GM12875 (cell line): ENCODE measurements around the gene SH2D1B.

Source experiments
- H3K4me3 ChIP-seq: one replicate; pipeline ENCODE4 v1.5.1; 2011; ENCODE audit warnings: low read depth, low read length, control low read depth
- TF ChIP-seq, protein P1 (sequence below): IDR thresholded peaks from 2 replicates; pipeline ENCODE4 v1.5.1; 2011; ENCODE audit warnings: low read depth, mild to moderate bottlenecking, control low read depth, inconsistent platforms, low read length, moderate library complexity, borderline replicate concordance; ENCODE audit not compliant: insufficient read depth

Gene SH2D1B

DNA sequence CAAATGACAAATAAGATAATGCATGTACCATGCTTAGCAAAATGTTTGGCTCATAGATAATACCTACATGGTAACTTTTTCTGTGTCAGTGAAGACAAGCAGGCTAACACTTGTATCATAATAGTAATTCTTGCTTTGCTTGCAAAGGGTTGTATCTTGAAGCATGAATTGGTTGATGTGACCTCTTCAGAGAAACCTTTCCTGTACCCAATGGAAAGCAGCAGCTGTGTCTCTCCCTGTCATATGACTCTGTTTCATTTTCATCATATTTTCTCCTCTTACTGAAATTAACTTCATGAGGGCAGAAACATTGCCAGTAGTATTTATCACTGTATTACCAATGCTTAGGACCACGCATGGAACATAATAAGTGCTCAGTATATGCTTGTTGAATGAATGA lies 4.4 kb downstream of the SH2D1B start:
- TF ChIP-seq, protein P1, sequence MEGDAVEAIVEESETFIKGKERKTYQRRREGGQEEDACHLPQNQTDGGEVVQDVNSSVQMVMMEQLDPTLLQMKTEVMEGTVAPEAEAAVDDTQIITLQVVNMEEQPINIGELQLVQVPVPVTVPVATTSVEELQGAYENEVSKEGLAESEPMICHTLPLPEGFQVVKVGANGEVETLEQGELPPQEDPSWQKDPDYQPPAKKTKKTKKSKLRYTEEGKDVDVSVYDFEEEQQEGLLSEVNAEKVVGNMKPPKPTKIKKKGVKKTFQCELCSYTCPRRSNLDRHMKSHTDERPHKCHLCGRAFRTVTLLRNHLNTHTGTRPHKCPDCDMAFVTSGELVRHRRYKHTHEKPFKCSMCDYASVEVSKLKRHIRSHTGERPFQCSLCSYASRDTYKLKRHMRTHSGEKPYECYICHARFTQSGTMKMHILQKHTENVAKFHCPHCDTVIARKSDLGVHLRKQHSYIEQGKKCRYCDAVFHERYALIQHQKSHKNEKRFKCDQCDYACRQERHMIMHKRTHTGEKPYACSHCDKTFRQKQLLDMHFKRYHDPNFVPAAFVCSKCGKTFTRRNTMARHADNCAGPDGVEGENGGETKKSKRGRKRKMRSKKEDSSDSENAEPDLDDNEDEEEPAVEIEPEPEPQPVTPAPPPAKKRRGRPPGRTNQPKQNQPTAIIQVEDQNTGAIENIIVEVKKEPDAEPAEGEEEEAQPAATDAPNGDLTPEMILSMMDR, result no peak
- H3K4me3 ChIP-seq, result no peak overlapping the region

DNA sequence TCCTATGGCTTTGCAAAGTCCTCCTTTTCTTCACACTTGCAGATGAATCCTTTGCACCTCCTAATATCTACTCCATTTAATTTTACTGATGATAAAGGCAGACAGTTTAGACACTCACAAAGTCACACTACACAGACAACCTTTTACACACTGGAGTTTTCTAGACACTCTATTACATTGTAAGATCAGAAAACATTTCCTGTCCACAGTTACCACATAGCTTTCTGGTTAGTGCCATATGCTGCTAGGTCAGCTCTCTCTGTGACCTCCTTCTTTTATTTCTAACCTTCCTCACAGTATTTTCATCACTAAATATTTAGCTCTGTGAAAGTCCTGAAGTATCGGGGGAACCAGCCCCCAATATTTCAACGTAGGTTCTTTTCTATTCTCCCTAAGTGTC lies 5.1 kb downstream of the SH2D1B start:
- H3K4me3 ChIP-seq, result no peak overlapping the region
- TF ChIP-seq, protein P1, result no peak

DNA sequence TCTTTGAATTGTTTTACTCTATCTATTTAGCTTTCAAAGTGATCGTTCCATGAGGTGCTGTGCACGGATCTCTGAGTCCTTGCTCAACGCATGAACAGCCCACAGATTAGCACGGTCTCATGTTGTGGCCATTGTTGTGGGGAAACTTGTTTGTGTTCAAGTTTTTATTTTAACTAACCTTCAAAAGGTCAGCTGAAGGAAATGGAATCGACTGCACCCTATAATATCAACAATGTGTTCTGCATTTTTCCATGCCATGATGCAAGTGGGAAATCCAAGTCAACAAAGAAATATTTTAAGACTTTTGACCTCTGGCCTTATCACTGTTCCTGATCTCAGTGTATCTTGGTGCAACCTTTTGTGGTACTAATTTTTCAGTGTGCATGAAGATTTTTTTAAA lies 6.1 kb downstream of the SH2D1B start:
- TF ChIP-seq, protein P1, result no peak
- no peak overlapping the region for H3K4me3 ChIP-seq

DNA sequence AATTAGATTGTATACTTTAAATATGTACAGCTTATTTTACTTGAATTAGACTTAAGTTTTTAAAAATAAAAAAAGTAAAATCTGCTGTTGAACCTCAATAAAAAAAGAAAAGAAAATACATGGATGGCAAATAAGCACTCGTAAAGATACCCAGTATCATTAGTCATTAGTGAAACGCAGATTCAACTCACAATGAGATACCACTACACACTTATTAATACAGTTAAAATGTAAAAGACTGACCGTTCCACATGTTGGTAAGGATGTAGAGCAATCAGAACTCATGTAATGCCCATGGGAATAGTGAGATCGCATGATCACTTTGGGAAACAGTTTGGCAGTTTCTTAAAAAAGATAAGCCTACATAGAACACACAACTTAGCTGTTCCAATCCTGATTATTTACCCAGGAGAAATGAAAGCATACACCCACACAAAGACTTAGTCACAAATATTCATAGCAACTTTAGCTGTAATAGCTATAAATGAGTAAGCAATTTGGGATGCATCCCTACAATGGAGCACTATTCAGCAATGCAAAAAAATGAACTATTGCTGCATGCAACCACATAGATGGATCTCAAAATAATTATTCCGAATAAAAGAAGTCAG lies 7.3 kb downstream of the SH2D1B start:
- TF ChIP-seq, protein P1, result no peak
- H3K4me3 ChIP-seq, result no peak overlapping the region

DNA sequence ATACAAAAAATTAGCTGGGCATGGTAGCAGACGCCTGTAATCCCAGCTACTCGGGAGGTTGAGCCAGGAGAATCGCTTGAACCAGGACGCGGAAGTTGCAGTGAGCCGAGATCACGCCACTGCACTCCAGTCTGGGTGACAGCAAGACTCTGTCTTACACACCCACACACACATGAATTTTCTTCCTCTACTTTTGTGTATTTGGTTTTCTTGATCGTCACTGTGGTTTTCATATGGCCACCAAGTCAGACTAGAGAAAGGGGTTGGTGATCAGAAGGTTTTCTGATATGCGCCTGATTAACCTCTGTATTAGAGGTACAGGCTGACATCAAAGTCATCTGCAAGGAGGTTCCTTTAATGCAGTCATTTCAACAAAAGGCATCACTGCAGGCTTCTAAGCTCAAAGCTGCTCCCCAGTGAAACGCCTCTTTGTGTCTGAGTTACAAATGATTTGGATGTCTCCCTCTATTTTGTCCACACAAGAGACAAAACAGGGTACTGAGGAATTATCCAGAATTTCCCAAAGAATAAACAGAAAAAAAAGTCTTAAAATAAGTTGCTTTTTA lies 11.1 kb downstream of the SH2D1B start:
- TF ChIP-seq, protein P1, result no peak
- H3K4me3 ChIP-seq, result no peak overlapping the region

DNA sequence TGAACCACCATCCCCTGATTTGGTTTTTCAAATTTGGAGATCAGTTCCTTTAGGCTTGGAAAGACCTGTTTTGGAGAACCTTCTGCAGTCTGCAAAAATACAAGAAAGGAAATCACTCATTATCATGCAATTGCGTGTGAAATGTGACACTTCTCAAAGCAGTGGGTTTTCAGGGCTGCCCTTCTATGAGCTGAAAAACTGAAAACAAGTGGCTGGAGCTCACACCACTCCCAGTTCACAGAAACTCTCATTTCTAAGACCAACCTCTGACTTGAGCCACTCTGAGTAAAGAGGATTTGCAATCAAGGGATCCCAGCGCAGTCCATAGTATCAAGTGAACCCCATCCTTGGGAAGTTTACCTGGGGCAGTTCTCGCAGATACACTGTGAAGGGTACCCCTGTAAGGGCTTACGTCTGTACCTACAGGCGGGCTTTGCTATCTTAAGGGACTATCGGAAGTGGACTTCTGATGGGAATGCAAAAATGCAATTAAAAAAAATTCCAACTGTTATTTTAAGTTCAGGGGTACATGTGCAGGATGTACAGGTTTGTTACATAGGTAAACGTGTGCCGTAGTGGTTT lies 12.8 kb downstream of the SH2D1B start:
- TF ChIP-seq, protein P1, result no peak
- H3K4me3 ChIP-seq, result no peak overlapping the region
